ENCODE measurements around the gene ADAMTS13. TPM values are rescaled to one million over a fixed set of nuclear protein-coding genes. Genes with fewer than 3 reads are reported as not detected.

The ADAMTS13 gene
- total and polyA plus RNA-seq, 10 donors = 1.1 to 4.8 (median 2.7) TPM

DNA sequence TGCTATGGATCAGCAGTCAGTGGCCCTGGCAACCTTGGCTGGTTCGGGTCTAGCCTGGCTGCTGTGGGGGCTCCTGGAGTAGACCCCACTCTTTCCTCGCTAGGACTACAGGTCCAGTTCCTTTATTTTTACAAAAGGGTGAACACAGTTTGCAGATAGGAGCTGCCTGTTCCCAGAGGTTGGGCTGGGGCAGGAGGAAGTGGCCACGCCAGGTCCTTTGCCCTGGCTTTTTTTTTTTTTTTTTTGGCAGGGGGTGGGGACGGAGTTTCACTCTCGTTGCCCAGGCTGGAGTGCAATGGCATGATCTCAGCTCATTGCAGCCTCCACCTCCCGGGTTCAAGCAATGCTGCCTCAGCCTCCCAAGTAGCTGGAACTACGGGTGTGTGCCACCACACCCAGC lies 48.8 kb downstream of the ADAMTS13 start:
- H3K27me3 ChIP-seq (replicated peaks in 1 of 7) = no peaks in the 10 kb centered on the region
- peaks cover 0 to 51% (median 17%) of the 10 kb centered on the region in 6 donors for H3K4me1 ChIP-seq
- intact Hi-C loops (cut with DNase I; ENCODE audit: low total_unique reads) = no loop called here
- no peak for DNase-seq
- no peak for TF ChIP-seq CTCF (IDR thresholded peaks at IDR 0.05 in 8 of 11, conservative IDR thresholded peaks at IDR 0.05 in 3 of 11)
- TF ChIP-seq POLR2A (IDR thresholded peaks at IDR 0.05) = no peak
- TF ChIP-seq POLR2AphosphoS5 (IDR thresholded peaks at IDR 0.05) = no peak
- no peaks in the 10 kb centered on the region for H3K9me3 ChIP-seq
- peaks cover 0 to 61% (median 34%) of the 10 kb centered on the region in 6 donors for H3K36me3 ChIP-seq
- H3K27ac ChIP-seq = peak overlapping the region in 1 of 8 donors; percentile 24
- no peak overlapping the region for H3K4me3 ChIP-seq
- 64 to 78% (median 73%) methylated on average over 6 to 7 of the region's 7 CpGs for WGBS, 5 donors

GRCh38 chr9:133471551-133472276 lies 49.5 kb downstream of the ADAMTS13 start:
- Histone ChIP-seq H3K27ac (no peak overlapping the region), H3K4me3 (no peak overlapping the region), H3K4me1 (peaks cover 1 to 59% (median 22%) of the 10 kb centered on the region in 6 donors), H3K27me3 (replicated peaks in 1 of 7) (no peaks in the 10 kb centered on the region), H3K9me3 (no peaks in the 10 kb centered on the region), H3K36me3 (peaks cover 0 to 69% (median 37%) of the 10 kb centered on the region in 6 donors)
- 84 to 91% (median 87%) methylated on average over 20 to 27 of the region's 27 CpGs for WGBS, 5 donors
- intact Hi-C loops (cut with DNase I; ENCODE audit: low total_unique reads) = no loop called here
- TF ChIP-seq POLR2A (IDR thresholded peaks at IDR 0.05) (no peak), POLR2AphosphoS5 (IDR thresholded peaks at IDR 0.05) (peak; percentile 19 to 69 (median 51))
- no peak for DNase-seq

GRCh38 chr9:133472277-133472645 lies 50.1 kb downstream of the ADAMTS13 start:
- WGBS, 5 donors = 90 to 93% (median 93%) methylated on average over 3 to 11 of the region's 11 CpGs
- no peak for DNase-seq
- intact Hi-C loops (cut with DNase I; ENCODE audit: low total_unique reads) = no loop called here
- Histone ChIP-seq H3K27ac (no peak overlapping the region), H3K4me1 (peaks cover 7 to 64% (median 27%) of the 10 kb centered on the region in 6 donors), H3K4me3 (no peak overlapping the region), H3K36me3 (peaks cover 0 to 73% (median 41%) of the 10 kb centered on the region in 6 donors), H3K27me3 (replicated peaks in 1 of 7) (no peaks in the 10 kb centered on the region), H3K9me3 (no peaks in the 10 kb centered on the region)
- no peak for TF ChIP-seq POLR2A (IDR thresholded peaks at IDR 0.05)
- no peak for TF ChIP-seq POLR2AphosphoS5 (IDR thresholded peaks at IDR 0.05)
- TF ChIP-seq CTCF (IDR thresholded peaks at IDR 0.05 in 8 of 11, conservative IDR thresholded peaks at IDR 0.05 in 3 of 11) = no peak

GRCh38 chr9:133472753-133473378 lies 50.7 kb downstream of the ADAMTS13 start:
- H3K27me3 ChIP-seq (replicated peaks in 1 of 7) = no peaks in the 10 kb centered on the region
- H3K27ac ChIP-seq = no peak overlapping the region
- 71 to 83% (median 75%) methylated on average over 11 to 19 of the region's 19 CpGs for WGBS, 5 donors
- no peak overlapping the region for H3K4me3 ChIP-seq
- peaks cover 11 to 70% (median 33%) of the 10 kb centered on the region in 6 donors for H3K4me1 ChIP-seq
- intact Hi-C loops (cut with DNase I; ENCODE audit: low total_unique reads) = no loop called here
- TF ChIP-seq POLR2A (IDR thresholded peaks at IDR 0.05) = no peak
- TF ChIP-seq POLR2AphosphoS5 (IDR thresholded peaks at IDR 0.05) = peak in 2 of 3 donors; percentile 27 to 56
- TF ChIP-seq CTCF (IDR thresholded peaks at IDR 0.05 in 8 of 11, conservative IDR thresholded peaks at IDR 0.05 in 3 of 11) = no peak
- peaks cover 0 to 73% (median 41%) of the 10 kb centered on the region in 6 donors for H3K36me3 ChIP-seq
- DNase-seq = no peak
- H3K9me3 ChIP-seq = no peaks in the 10 kb centered on the region
